GM18520 (cell line): Measurements from ENCODE around the gene NRCAM.
"Not testable (repeated sequence)": the region's sequence is repeated elsewhere in the genome, so short reads cannot be mapped to it uniquely, and the experiment has no call there.

Experiments used
- ATAC-seq: cut with Tn5 transposase; IDR thresholded peaks from one replicate; pipeline ENCODE4 v1.9.1; 2021; ENCODE audit not compliant: unreplicated experiment

The NRCAM gene

GRCh38 chr7:108404509-108405420 is 51.5 kb downstream of the NRCAM start:
- no peak for ATAC-seq

- no peak for ATAC-seq
These were observed 52.5 kb downstream of the NRCAM start for GRCh38 chr7:108403597-108404217.

GRCh38 chr7:108402865-108403264 is 53.4 kb downstream of the NRCAM start:
- peak; percentile 84 for ATAC-seq

GRCh38 chr7:108396080-108396479 is 60.2 kb downstream of the NRCAM start:
- no peak for ATAC-seq

- ATAC-seq: no peak
These were observed 60.8 kb downstream of the NRCAM start for GRCh38 chr7:108395426-108395825.

GRCh38 chr7:108393097-108393496 is 63.1 kb downstream of the NRCAM start:
- not testable (repeated sequence) for ATAC-seq

GRCh38 chr7:108387686-108388085 is 68.5 kb downstream of the NRCAM start:
- ATAC-seq: not testable (repeated sequence)

- no peak for ATAC-seq
These were observed 70.3 kb downstream of the NRCAM start for GRCh38 chr7:108385834-108386422.

GRCh38 chr7:108384716-108385483 is 71.3 kb downstream of the NRCAM start:
- ATAC-seq: peak; percentile 69

- no peak for ATAC-seq
These were observed 73.3 kb downstream of the NRCAM start for GRCh38 chr7:108382932-108383331.

- no peak for ATAC-seq
These were observed 75.7 kb downstream of the NRCAM start for GRCh38 chr7:108380517-108380916.

- ATAC-seq: no peak
These were observed 80.0 kb downstream of the NRCAM start for GRCh38 chr7:108376206-108376605.

- no peak for ATAC-seq
These were observed 80.6 kb downstream of the NRCAM start for GRCh38 chr7:108375668-108376067.

GRCh38 chr7:108374899-108375298 is 81.3 kb downstream of the NRCAM start:
- ATAC-seq: no peak

GRCh38 chr7:108372618-108373017 is 83.6 kb downstream of the NRCAM start:
- no peak for ATAC-seq

- no peak for ATAC-seq
These were observed 85.6 kb downstream of the NRCAM start for GRCh38 chr7:108370616-108371015.

- no peak for ATAC-seq
These were observed 87.8 kb downstream of the NRCAM start for GRCh38 chr7:108368466-108368865.

- no peak for ATAC-seq
These were observed 88.3 kb downstream of the NRCAM start for GRCh38 chr7:108367946-108368345.

GRCh38 chr7:108367314-108367713 is 88.9 kb downstream of the NRCAM start:
- no peak for ATAC-seq

- ATAC-seq: no peak
These were observed 92.6 kb downstream of the NRCAM start for GRCh38 chr7:108363659-108364058.
